ENCODE data around the gene LDHAL6B. TPM values are rescaled to one million over a fixed set of nuclear protein-coding genes. Genes with fewer than 3 reads are reported as not detected.
A peak's percentile ranks its signal among the peaks of the same experiment; 100 is the strongest.

The LDHAL6B gene
- total and polyA plus RNA-seq, 5 donors from 2014 or later = not detected

GRCh38 chr15:59208613-59209249 is 2.1 kb downstream of the LDHAL6B start:
- peaks cover 0 to 2% (median 0%) of the 10 kb centered on the region in 7 donors for H3K9me3 Mint-ChIP-seq
- no peaks in the 10 kb centered on the region for H3K4me1 Mint-ChIP-seq
- no peaks in the 10 kb centered on the region for H3K9me3 ChIP-seq (ENCODE audit: control insufficient read depth in 2 of 2, low read length in 2 of 2)
- DNase-seq (no peak), ATAC-seq (ENCODE audit: low read depth in 2 of 2) (no peak)
- H3K27ac Mint-ChIP-seq = no peak overlapping the region
- H3K36me3 ChIP-seq (ENCODE audit: control insufficient read depth, insufficient read depth, low read length) = no peaks in the 10 kb centered on the region
- no peak overlapping the region for H3K4me3 ChIP-seq (ENCODE audit: low read depth, low read length)
- H3K4me3 Mint-ChIP-seq = no peak overlapping the region
- no peaks in the 10 kb centered on the region for H3K27me3 Mint-ChIP-seq
- H3K4me1 ChIP-seq (ENCODE audit: control insufficient read depth, insufficient read depth, low read length, poor library complexity, severe bottlenecking) = no peaks in the 10 kb centered on the region
- H3K27ac ChIP-seq (ENCODE audit: insufficient read depth, low read length, poor library complexity, severe bottlenecking) = no peak overlapping the region
- no peaks in the 10 kb centered on the region for H3K36me3 Mint-ChIP-seq
- no peaks in the 10 kb centered on the region for H3K27me3 ChIP-seq (ENCODE audit: control insufficient read depth, insufficient read depth, low read length)

- H3K27me3 Mint-ChIP-seq = no peaks in the 10 kb centered on the region
- no peaks in the 10 kb centered on the region for H3K4me1 ChIP-seq (ENCODE audit: control insufficient read depth, insufficient read depth, low read length, poor library complexity, severe bottlenecking)
- no peak overlapping the region for H3K27ac Mint-ChIP-seq
- DNase-seq = no peak
- H3K4me3 Mint-ChIP-seq = no peak overlapping the region
- H3K27ac ChIP-seq (ENCODE audit: insufficient read depth, low read length, poor library complexity, severe bottlenecking) = no peak overlapping the region
- H3K36me3 ChIP-seq (ENCODE audit: control insufficient read depth, insufficient read depth, low read length) = no peaks in the 10 kb centered on the region
- no peak overlapping the region for H3K4me3 ChIP-seq (ENCODE audit: low read depth, low read length)
- peaks cover 0 to 2% (median 0%) of the 10 kb centered on the region in 7 donors for H3K9me3 Mint-ChIP-seq
- no peaks in the 10 kb centered on the region for H3K9me3 ChIP-seq (ENCODE audit: control insufficient read depth in 2 of 2, low read length in 2 of 2)
- ATAC-seq (ENCODE audit: low read depth in 2 of 2) = no peak
- no peaks in the 10 kb centered on the region for H3K36me3 Mint-ChIP-seq
- no peaks in the 10 kb centered on the region for H3K27me3 ChIP-seq (ENCODE audit: control insufficient read depth, insufficient read depth, low read length)
- H3K4me1 Mint-ChIP-seq = no peaks in the 10 kb centered on the region
Measured at GRCh38 chr15:59210186-59210585, 3.5 kb downstream of the LDHAL6B start.

GRCh38 chr15:59216911-59217310 is 10.3 kb downstream of the LDHAL6B start:
- H3K36me3 Mint-ChIP-seq = no peaks in the 10 kb centered on the region
- no peaks in the 10 kb centered on the region for H3K4me1 Mint-ChIP-seq
- no peak overlapping the region for H3K4me3 Mint-ChIP-seq
- no peak for DNase-seq
- peak overlapping the region in 1 of 3 donors; percentile 71 for H3K27ac Mint-ChIP-seq
- no peak overlapping the region for H3K4me3 ChIP-seq (ENCODE audit: low read depth, low read length)
- peaks cover 0 to 3% (median 0%) of the 10 kb centered on the region in 7 donors for H3K9me3 Mint-ChIP-seq
- H3K36me3 ChIP-seq (ENCODE audit: control insufficient read depth, insufficient read depth, low read length) = no peaks in the 10 kb centered on the region
- H3K4me1 ChIP-seq (ENCODE audit: control insufficient read depth, insufficient read depth, low read length, poor library complexity, severe bottlenecking) = no peaks in the 10 kb centered on the region
- no peaks in the 10 kb centered on the region for H3K27me3 ChIP-seq (ENCODE audit: control insufficient read depth, insufficient read depth, low read length)
- H3K27ac ChIP-seq (ENCODE audit: insufficient read depth, low read length, poor library complexity, severe bottlenecking) = no peak overlapping the region
- no peaks in the 10 kb centered on the region for H3K9me3 ChIP-seq (ENCODE audit: control insufficient read depth in 2 of 2, low read length in 2 of 2)
- H3K27me3 Mint-ChIP-seq = peaks cover 11% of the 10 kb centered on the region
- ATAC-seq (ENCODE audit: low read depth in 2 of 2) = no peak

GRCh38 chr15:59217876-59218498 is 11.3 kb downstream of the LDHAL6B start:
- no peak overlapping the region for H3K27ac ChIP-seq (ENCODE audit: insufficient read depth, low read length, poor library complexity, severe bottlenecking)
- no peak overlapping the region for H3K27ac Mint-ChIP-seq
- H3K4me1 Mint-ChIP-seq = no peaks in the 10 kb centered on the region
- ATAC-seq (ENCODE audit: low read depth in 2 of 2) (no peak), DNase-seq (no peak)
- no peaks in the 10 kb centered on the region for H3K9me3 ChIP-seq (ENCODE audit: control insufficient read depth in 2 of 2, low read length in 2 of 2)
- no peaks in the 10 kb centered on the region for H3K27me3 ChIP-seq (ENCODE audit: control insufficient read depth, insufficient read depth, low read length)
- peaks cover 11% of the 10 kb centered on the region for H3K27me3 Mint-ChIP-seq
- H3K4me3 ChIP-seq (ENCODE audit: low read depth, low read length) = no peak overlapping the region
- no peaks in the 10 kb centered on the region for H3K36me3 ChIP-seq (ENCODE audit: control insufficient read depth, insufficient read depth, low read length)
- no peaks in the 10 kb centered on the region for H3K4me1 ChIP-seq (ENCODE audit: control insufficient read depth, insufficient read depth, low read length, poor library complexity, severe bottlenecking)
- H3K9me3 Mint-ChIP-seq = peaks cover 0 to 3% (median 0%) of the 10 kb centered on the region in 7 donors
- H3K36me3 Mint-ChIP-seq = no peaks in the 10 kb centered on the region
- no peak overlapping the region for H3K4me3 Mint-ChIP-seq

- no peaks in the 10 kb centered on the region for H3K36me3 Mint-ChIP-seq
- no peak overlapping the region for H3K27ac ChIP-seq (ENCODE audit: insufficient read depth, low read length, poor library complexity, severe bottlenecking)
Measured at GRCh38 chr15:59218710-59219109, 12.1 kb downstream of the LDHAL6B start.

GRCh38 chr15:59221511-59222505 is 15.2 kb downstream of the LDHAL6B start:
- Histone ChIP-seq H3K36me3 (ENCODE audit: control insufficient read depth, insufficient read depth, low read length) (no peaks in the 10 kb centered on the region), H3K27ac (ENCODE audit: insufficient read depth, low read length, poor library complexity, severe bottlenecking) (no peak overlapping the region), H3K4me1 (ENCODE audit: control insufficient read depth, insufficient read depth, low read length, poor library complexity, severe bottlenecking) (no peaks in the 10 kb centered on the region), H3K27me3 (ENCODE audit: control insufficient read depth, insufficient read depth, low read length) (no peaks in the 10 kb centered on the region), H3K4me3 (ENCODE audit: low read depth, low read length) (no peak overlapping the region), H3K9me3 (ENCODE audit: control insufficient read depth in 2 of 2, low read length in 2 of 2) (no peaks in the 10 kb centered on the region)
- H3K4me1 Mint-ChIP-seq = no peaks in the 10 kb centered on the region
- peaks cover 13% of the 10 kb centered on the region for H3K27me3 Mint-ChIP-seq
- ATAC-seq (ENCODE audit: low read depth in 2 of 2) (no peak), DNase-seq (no peak)
- H3K36me3 Mint-ChIP-seq = no peaks in the 10 kb centered on the region
- H3K4me3 Mint-ChIP-seq = no peak overlapping the region
- peaks cover 0 to under 1% (median 0%) of the 10 kb centered on the region in 7 donors for H3K9me3 Mint-ChIP-seq
- H3K27ac Mint-ChIP-seq = no peak overlapping the region

More at GRCh38 chr15:59218710-59219109, 12.1 kb downstream of the LDHAL6B start:
- Mint-ChIP-seq H3K4me3 (no peak overlapping the region), H3K27ac (no peak overlapping the region), H3K27me3 (peaks cover 11% of the 10 kb centered on the region), H3K4me1 (no peaks in the 10 kb centered on the region), H3K9me3 (peaks cover 0 to 3% (median 0%) of the 10 kb centered on the region in 7 donors)
- H3K9me3 ChIP-seq (ENCODE audit: control insufficient read depth in 2 of 2, low read length in 2 of 2) = no peaks in the 10 kb centered on the region
- H3K27me3 ChIP-seq (ENCODE audit: control insufficient read depth, insufficient read depth, low read length) = no peaks in the 10 kb centered on the region
- no peaks in the 10 kb centered on the region for H3K4me1 ChIP-seq (ENCODE audit: control insufficient read depth, insufficient read depth, low read length, poor library complexity, severe bottlenecking)
- no peak overlapping the region for H3K4me3 ChIP-seq (ENCODE audit: low read depth, low read length)
- no peaks in the 10 kb centered on the region for H3K36me3 ChIP-seq (ENCODE audit: control insufficient read depth, insufficient read depth, low read length)
- ATAC-seq (ENCODE audit: low read depth in 2 of 2) (no peak), DNase-seq (no peak)

GRCh38 chr15:59222906-59223550 is 16.4 kb downstream of the LDHAL6B start:
- ATAC-seq (ENCODE audit: low read depth in 2 of 2) = no peak
- Mint-ChIP-seq H3K4me3 (no peak overlapping the region), H3K4me1 (no peaks in the 10 kb centered on the region), H3K36me3 (no peaks in the 10 kb centered on the region), H3K27me3 (peaks cover 17% of the 10 kb centered on the region), H3K27ac (no peak overlapping the region), H3K9me3 (peaks cover 0 to 3% (median 0%) of the 10 kb centered on the region in 7 donors)
- Histone ChIP-seq H3K9me3 (ENCODE audit: control insufficient read depth in 2 of 2, low read length in 2 of 2) (no peaks in the 10 kb centered on the region), H3K27me3 (ENCODE audit: control insufficient read depth, insufficient read depth, low read length) (peaks cover 4% of the 10 kb centered on the region), H3K27ac (ENCODE audit: insufficient read depth, low read length, poor library complexity, severe bottlenecking) (no peak overlapping the region), H3K36me3 (ENCODE audit: control insufficient read depth, insufficient read depth, low read length) (no peaks in the 10 kb centered on the region), H3K4me1 (ENCODE audit: control insufficient read depth, insufficient read depth, low read length, poor library complexity, severe bottlenecking) (no peaks in the 10 kb centered on the region), H3K4me3 (ENCODE audit: low read depth, low read length) (no peak overlapping the region)
- DNase-seq = no peak

Data from CD4-positive, CD25-positive, alpha-beta regulatory T cell (primary cell).